HCT116 (cell line): ENCODE measurements around the gene MEF2D.

Experiments used
- EGR1 ChIP-seq: IDR thresholded peaks from 2 replicates; pipeline ENCODE4 v1.6.1; 2012; ENCODE audit warnings: low read depth
- EZH2 ChIP-seq: fragments of 200-600 bp; sonication (generic); IDR thresholded peaks from 2 replicates; pipeline ENCODE4 v1.6.1; 2017; ENCODE audit warnings: antibody characterized with exemption, mixed run types
- EZH2phosphoT487 ChIP-seq: fragments of 200-600 bp; IDR thresholded peaks from 2 replicates; pipeline ENCODE4 v1.6.1; 2018; ENCODE audit warnings: antibody characterized with exemption, borderline replicate concordance
- POLR2A ChIP-seq: IDR thresholded peaks from 2 replicates; pipeline ENCODE4 v1.7.0; 2011; ENCODE audit warnings: borderline replicate concordance; ENCODE audit not compliant: insufficient read depth, insufficient read length; ENCODE audit errors: extremely low read depth
- YY1 ChIP-seq: IDR thresholded peaks from 2 replicates; pipeline ENCODE4 v1.6.1; 2011; ENCODE audit warnings: low read length, low read depth, moderate library complexity, mild to moderate bottlenecking; ENCODE audit not compliant: insufficient replicate concordance; ENCODE audit errors: extremely low read depth
- ZNF274 ChIP-seq: fragments of 200-500 bp; sonication (Bioruptor generic); IDR thresholded peaks from 2 replicates; pipeline ENCODE4 v1.6.1; 2014; ENCODE audit warnings: mild to moderate bottlenecking, low read depth, low read length, inconsistent platforms
- TF ChIP-seq, protein P1 (sequence below), 3 experiments: fragments of 200-600 bp in 1 of 3; sonication (generic) in 1 of 3; IDR thresholded peaks in 2 of 3; conservative IDR thresholded peaks in 1 of 3; 2 replicates each; pipeline ENCODE4 v1.5.1; 2012 to 2017; ENCODE audit warnings: low read depth in 2 of 3, low read length in 2 of 3, antibody characterized with exemption in 1 of 3, borderline replicate concordance in 1 of 3, control low read depth in 1 of 3, mild to moderate bottlenecking in 1 of 3, mixed read lengths in 1 of 3, mixed run types in 1 of 3, moderate library complexity in 1 of 3; ENCODE audit not compliant: insufficient read depth in 1 of 3

DNA sequence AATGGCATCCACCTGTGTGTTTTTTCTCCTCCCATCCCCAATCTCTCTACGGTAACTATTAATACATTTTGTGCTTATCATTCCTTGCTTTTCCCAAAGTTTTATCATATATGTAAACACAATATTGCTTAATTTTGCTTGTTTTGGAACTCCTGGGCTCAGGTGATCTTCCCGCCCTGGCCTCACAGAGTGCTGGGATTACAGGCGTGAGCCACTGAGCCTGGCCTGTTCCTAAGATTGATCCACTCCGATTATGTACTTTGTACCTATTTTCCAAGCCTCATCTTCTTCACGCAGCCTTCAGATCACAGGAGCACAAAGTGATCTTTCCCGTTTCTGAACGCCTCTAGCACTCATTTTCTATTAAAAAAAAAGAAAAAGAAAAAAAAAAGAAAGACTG, 45.2 kb downstream of the MEF2D start:
- TF ChIP-seq POLR2A (no peak), EGR1 (no peak), EZH2phosphoT487 (no peak), EZH2 (no peak), YY1 (no peak), ZNF274 (no peak)
- TF ChIP-seq, protein P1, sequence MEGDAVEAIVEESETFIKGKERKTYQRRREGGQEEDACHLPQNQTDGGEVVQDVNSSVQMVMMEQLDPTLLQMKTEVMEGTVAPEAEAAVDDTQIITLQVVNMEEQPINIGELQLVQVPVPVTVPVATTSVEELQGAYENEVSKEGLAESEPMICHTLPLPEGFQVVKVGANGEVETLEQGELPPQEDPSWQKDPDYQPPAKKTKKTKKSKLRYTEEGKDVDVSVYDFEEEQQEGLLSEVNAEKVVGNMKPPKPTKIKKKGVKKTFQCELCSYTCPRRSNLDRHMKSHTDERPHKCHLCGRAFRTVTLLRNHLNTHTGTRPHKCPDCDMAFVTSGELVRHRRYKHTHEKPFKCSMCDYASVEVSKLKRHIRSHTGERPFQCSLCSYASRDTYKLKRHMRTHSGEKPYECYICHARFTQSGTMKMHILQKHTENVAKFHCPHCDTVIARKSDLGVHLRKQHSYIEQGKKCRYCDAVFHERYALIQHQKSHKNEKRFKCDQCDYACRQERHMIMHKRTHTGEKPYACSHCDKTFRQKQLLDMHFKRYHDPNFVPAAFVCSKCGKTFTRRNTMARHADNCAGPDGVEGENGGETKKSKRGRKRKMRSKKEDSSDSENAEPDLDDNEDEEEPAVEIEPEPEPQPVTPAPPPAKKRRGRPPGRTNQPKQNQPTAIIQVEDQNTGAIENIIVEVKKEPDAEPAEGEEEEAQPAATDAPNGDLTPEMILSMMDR (IDR thresholded peaks at IDR 0.05 in 2 of 3, conservative IDR thresholded peaks at IDR 0.05 in 1 of 3; ENCODE audit: borderline replicate concordance in 1 of 3, insufficient read depth in 1 of 3, low read depth in 2 of 3, low read length in 2 of 3): no peak
